ENCODE measurements around the gene PARD3.

PARD3 gene

GRCh38 chr10:34109952-34110702 lies 705.0 kb downstream of the PARD3 start:
- DNase-seq, result no peak

- no peak for DNase-seq
These were observed 705.6 kb downstream of the PARD3 start for GRCh38 chr10:34109495-34109894.

- DNase-seq, result no peak
These were observed 707.2 kb downstream of the PARD3 start for GRCh38 chr10:34107626-34108516.

DNA sequence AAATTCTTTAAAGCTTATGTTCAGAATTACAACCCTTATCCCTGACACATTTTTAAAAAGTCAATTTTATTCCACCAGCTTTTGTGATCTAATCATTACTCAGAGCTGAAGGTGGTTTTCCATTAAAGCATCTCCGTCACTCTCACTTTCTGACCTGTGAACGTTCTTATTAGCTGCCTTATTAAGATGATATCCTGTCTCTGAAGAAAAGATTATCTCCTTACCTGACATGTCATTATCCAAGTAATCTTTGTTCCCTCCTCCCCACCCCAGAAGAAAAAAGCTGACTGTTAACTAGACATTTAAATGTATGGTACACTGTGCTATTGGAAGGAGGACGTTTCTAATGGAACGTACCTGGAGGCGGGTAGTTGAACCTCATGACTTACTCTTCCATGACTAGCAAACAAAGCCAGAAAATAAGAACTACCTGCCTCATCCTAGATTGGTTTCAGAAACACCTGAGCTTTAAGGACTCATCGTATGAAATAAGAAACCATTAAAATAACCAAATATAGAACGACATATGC lies 708.7 kb downstream of the PARD3 start:
- no peak for DNase-seq

GRCh38 chr10:34104829-34105572 lies 710.1 kb downstream of the PARD3 start:
- DNase-seq, result no peak

DNA sequence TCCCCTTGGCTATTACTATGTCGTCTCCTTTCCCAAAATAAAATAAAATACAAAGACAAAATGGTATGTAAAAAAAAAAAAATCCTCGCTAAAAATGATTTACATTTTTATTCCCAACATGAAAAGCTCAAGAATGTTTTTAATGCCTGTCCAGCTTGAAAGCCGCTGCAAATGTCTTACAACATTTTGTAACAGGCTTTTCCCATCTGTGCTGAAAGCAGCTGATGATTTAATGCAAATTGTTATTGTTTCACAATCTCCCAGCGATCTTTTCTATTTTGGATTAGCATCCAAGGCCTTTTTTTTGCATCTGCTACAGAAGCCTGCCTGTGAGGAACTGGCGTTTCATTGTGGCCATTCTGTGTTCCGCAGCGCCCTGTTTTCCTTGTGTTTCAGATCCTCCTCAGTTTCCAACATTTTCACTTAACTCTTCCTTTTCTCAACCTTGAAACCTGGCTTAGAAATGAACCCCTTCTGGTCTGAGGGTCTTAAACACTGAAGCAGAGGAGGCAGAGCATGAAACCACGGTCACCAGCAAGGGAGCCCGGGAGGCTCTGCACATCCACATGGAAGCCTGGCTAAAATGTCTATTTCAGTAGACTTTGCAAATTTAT lies 712.1 kb downstream of the PARD3 start:
- no peak for DNase-seq

GRCh38 chr10:34102237-34102673 lies 712.8 kb downstream of the PARD3 start:
- DNase-seq, result no peak

- no peak for DNase-seq
These were observed 714.1 kb downstream of the PARD3 start for GRCh38 chr10:34101001-34101400.

DNA sequence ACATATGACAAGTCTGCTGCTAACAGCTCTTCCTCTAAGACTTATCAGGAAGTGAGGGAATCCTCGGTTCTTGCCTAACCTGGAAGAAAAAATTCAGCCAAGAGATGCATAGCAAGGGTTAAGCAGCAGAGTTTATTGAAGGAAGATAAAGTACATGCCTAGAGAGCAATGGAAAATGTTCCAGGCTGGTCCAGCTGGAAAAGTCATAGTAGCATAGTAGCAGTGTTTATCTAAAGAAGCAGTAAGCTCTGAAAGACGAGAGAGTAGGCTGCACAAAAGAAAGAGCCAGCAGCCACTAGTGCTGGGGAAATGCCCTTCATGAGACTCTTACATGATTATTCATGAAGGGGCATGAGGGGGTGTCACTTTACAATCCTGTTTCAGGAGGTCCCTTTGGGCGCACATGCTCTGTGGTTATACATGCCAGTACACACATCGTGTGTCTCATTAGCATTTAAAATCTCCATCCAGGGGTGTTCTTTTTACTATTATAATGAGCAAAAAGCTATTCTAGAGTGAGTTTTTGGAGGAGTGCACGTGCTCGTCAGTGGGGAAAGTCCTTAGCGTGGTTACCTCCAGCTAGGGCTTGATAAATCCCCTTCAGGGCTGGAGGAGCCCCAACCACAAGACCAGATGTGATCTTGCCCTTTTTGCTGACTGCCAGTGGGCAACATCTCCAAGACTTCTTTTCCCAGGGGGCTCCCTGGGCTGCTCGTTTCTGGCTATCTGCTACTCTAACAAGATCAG lies 716.1 kb downstream of the PARD3 start:
- DNase-seq, result no peak

DNA sequence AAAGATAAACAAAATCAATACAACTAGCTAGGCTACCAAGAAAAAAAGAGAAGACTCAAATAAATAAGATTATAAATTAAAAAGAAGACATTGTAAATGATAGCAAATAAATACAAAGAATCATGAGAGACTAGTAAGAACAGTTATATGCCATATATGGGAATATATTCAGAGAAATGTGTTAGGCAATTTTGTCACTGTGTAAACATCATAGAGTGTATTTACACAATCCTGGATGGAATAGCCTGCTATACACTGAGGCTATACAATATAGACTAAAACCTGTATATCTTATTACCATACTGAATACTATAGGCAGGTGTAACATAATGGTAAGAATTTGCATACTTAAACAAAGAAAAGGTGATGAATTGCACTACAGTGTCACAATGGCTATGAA lies 717.4 kb downstream of the PARD3 start:
- no peak for DNase-seq

GRCh38 chr10:34094961-34095360 lies 720.1 kb downstream of the PARD3 start:
- no peak for DNase-seq

GRCh38 chr10:34094146-34094696 lies 720.9 kb downstream of the PARD3 start:
- no peak for DNase-seq

- no peak for DNase-seq
These were observed 722.2 kb downstream of the PARD3 start for GRCh38 chr10:34092891-34093290.

GRCh38 chr10:34091635-34092195 lies 723.4 kb downstream of the PARD3 start:
- DNase-seq, result no peak

DNA sequence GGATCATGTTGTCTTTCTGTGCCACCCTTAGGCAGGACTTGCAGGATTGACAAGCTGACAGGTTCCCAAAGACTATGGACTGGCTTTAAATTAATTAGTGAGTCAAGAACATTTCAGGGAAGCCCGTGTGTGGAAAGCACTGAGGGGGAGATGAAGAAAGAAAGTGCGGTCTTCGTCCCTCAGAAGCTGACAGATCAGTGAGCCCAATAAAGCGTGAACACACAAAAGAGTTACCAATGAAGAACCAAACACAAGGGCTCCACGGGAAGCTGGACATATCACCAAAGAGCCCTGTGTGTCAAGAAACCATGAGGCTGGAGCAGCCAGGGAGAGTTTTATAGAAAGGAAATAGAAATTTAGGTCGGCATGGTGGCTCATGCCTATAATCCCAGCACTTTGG lies 725.8 kb downstream of the PARD3 start:
- DNase-seq, result no peak

DNA sequence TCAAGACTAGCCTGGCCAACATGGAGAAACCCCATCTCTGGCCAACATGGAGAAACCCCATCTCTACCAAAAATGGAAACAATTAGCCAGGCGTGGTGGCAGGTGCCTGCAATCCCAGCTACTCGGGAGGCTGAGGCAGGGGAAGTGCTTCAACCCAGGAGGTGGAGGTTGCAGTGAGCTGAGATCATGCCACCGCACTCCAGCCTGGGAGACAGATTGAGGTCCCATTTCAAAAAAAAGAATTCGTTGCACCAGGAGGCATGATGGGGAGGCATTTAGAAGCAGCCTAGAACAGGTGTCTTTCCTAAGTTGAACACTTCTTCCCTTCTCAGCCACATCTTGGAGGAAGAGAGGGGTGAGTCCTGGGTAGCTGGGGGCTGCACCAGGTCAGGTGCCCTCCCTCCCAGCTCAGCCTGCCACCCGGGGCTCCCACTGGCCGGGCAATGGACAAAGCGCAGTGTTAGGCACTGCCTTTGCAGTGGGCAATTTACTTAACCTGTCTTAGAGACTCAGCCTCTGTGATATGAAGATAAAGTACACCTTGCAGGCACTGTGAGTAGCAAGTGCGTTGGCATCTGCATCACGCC lies 726.8 kb downstream of the PARD3 start:
- no peak for DNase-seq

- DNase-seq, result no peak
These were observed 728.0 kb downstream of the PARD3 start for GRCh38 chr10:34087095-34087418.

DNA sequence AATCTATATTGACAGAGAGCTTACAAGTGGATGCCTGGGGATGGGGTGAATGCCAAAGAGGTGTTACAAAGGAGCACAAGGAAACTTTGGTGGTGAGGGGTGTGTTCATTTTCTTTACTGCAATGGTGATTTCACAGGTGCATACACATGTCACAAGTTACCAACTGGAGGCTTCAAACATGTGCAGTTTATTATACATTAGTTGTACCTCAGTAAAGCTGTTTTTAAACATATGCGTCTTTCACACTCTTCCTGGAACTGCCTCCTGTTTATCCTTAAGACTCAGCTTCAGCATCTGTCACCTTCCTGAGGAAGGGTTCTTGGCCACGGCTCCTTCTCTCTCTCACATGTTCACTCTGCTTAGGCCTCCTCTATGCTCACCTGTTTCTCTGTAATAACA lies 731.5 kb downstream of the PARD3 start:
- no peak for DNase-seq

DNA sequence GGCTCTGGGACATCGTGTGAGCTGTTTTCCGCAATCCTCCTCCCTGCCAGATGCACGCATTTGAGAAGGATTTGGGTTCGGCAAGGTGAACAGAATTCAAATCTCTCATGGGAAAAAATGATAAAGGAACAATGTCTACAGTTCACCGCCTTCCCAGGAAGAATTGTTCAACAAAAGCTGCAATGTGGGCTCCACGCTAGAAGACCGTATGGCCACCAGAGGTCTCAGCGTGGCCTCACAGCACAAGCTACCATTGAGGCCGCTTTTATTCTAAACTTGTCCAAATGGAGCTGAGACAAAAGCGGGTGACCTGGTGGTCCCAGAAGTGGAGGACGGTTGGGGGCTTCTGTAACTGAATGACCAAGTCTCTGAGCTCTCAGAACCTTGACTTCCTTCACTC lies 733.1 kb downstream of the PARD3 start:
- no peak for DNase-seq

- no peak for DNase-seq
These were observed 733.8 kb downstream of the PARD3 start for GRCh38 chr10:34081347-34081743.

All from activated CD4-positive, alpha-beta T cell treated with anti-CD3 and anti-CD28 coated beads, Interleukin-2, amount 50 U/mL, for 4 hours (primary cell).